Measurements from ENCODE around the gene ABCC11. TPM values are rescaled to one million over a fixed set of nuclear protein-coding genes. Genes with fewer than 3 reads are reported as not detected.

The ABCC11 gene
- total RNA-seq, 1 donor from 2014 or later, result 0.05 TPM

- no peak for DNase-seq (ENCODE audit: low read depth)
Measured at GRCh38 chr16:48129926-48130325, 117.4 kb downstream of the ABCC11 start.

DNA sequence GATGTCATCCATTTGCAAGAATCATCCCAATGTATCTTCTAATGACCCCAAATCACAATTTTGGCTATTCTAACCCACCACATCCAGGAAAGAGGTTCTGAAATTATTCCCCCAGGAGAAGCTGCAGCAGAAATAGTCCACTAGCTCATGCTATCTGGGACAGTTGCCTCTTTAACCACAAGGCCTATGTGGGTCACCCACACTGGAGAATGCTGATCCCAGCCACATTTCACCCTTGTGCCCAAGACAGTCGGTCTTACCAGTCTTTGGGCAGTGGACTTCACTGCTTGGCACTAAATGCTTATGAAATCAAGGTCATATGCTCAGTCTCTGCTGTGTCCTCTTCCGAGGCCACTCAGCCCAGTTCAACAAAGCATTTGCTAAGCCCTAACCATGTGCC, 118.6 kb downstream of the ABCC11 start:
- DNase-seq (ENCODE audit: low read depth), result no peak

DNA sequence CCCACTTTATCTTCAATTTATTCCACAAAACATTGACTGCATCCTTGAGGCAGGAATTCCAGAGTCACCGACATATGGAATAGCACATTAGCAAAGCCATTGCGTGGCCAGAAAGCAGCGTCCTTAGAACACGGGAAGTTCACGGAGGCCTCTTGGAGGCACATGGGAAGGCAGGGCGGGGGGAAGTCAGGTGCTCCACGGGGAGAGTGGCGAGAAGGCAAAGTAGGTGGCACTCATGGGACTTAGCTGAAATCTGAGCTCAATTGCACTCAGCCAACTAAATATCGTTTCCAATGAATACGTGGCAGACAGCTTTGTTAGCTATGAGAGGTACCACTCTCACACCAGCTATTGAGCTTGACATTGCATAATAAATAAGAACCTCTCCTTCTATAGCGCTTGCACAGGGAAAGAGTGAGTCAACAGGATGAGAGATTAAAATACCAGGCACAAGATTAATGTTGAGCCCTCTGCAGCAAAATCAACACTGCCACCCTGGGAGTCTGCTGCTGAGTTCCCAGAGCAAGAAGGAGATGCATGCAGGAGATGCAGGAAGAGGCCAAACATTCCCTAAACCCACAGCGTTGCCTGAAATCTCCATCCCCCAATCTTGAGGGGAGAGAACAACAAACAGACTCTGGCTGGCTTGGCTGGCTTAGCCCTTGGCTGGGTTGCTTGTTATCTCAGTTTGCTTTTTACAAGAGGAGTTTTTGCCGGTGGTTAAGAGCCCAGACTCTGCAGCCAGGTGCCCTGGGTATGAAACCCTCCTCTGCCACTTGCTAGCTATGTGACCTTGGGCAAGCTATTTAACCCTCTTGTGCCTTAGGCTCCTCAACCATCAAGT, 120.3 kb downstream of the ABCC11 start:
- DNase-seq (ENCODE audit: low read depth), result peak; percentile 98

DNA sequence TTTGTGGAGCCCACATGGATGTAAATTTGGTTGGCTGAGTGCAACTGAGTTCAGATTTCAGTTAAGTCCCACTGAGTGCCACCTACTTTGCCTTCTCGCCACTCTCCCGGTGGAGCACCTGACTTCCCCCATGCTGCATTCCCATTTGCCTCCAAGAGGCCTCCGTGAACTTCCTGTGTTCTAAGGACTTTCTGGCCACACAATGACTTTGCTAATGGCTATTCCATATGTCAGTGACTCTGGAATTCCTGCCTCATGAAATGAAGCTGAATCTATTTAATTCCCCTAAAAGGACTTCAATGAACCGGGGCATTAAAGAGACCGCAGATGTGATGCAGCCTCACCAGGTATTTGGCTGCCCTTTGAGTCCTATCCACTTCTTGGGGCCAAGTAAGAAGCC, 121.5 kb downstream of the ABCC11 start:
- peak; percentile 43 for DNase-seq (ENCODE audit: low read depth)

- DNase-seq (ENCODE audit: low read depth), result peak; percentile 95
Measured at GRCh38 chr16:48124266-48124665, 123.1 kb downstream of the ABCC11 start.

DNA sequence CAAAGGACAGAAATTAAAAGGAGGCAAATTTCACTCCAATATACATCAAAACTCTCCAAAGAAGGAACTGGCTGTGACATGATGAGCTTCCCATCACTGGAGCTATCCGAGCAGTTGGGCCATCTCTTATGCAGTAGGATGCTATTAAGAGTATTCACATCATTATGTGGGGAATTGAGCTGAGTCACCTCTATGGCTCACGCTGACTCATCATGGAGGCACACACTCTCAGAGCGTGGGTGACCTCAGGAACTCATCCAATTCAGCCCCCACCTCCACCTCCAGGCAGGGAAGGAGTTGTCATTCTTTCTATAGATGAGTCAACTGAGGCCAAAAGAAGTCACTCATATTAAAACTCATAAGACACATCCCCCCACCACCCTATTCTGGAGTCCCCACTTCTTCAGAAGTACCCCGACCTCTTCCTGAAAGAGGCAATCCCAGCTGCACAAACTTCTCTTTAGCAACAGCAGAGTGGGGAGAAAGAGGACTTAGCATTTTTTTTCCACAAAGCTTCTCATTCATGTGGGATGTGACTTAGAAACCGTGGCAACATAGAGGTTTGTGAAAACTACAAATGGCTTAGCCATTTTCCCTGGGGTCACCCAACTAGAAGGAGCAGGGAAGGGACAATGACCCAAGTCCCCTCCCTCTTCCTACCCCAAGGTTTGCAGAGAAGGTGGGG, 124.1 kb downstream of the ABCC11 start:
- DNase-seq (ENCODE audit: low read depth), result peak; percentile 99

DNA sequence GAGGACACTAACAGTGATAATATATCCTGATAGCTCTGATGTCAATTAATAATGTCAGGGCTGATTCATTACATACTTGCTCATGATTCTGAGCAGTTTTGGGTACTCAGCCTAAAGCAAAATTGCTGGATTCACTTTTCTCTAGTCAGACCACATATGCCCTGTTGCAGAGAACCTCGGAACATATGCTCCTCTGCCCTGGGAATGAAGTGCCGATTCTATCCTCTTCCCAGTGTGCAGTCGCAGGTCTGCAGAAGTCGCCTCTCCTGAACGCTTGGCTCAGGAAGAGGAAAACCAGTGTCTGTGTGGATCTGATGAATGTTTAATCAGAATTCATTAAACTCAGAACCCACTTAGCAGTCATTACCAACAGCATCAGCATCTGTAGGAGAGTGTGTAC, 126.1 kb downstream of the ABCC11 start:
- DNase-seq (ENCODE audit: low read depth), result no peak

GRCh38 chr16:48118841-48119240, 128.5 kb downstream of the ABCC11 start:
- no peak for DNase-seq (ENCODE audit: low read depth)

GRCh38 chr16:48117217-48118105, 129.9 kb downstream of the ABCC11 start:
- DNase-seq (ENCODE audit: low read depth), result no peak

Other genes starting within 250 kb of the ABCC11 start
- not detected in 2 replicates for gene ABCC12, start 91.5 kb downstream of the ABCC11 start, total RNA-seq
- 44.8 and 96.0 TPM in 2 replicates for gene LONP2, start 3.2 kb downstream of the ABCC11 start, total RNA-seq
- 36.5 and 38.1 TPM in 2 replicates for gene SIAH1, start 137.9 kb upstream of the ABCC11 start, total RNA-seq

Measured in renal cortical epithelial cell (primary cell).